ENCODE results near the gene PTGS1. TPM values are rescaled to one million over a fixed set of nuclear protein-coding genes. Genes with fewer than 3 reads are reported as not detected.

PTGS1 gene
- total RNA-seq, 1 donor from 2014 or later, result 0.23 TPM

GRCh38 chr9:122367774-122368460, 2.9 kb upstream of the PTGS1 start:
- no peaks in the 10 kb centered on the region for H3K36me3 ChIP-seq (ENCODE audit: insufficient read depth, low read length)
- no peak overlapping the region for H3K4me2 ChIP-seq (ENCODE audit: low read length)
- H3K27ac Mint-ChIP-seq (ENCODE audit: unreplicated experiment), result no peak overlapping the region
- peaks cover 2% of the 10 kb centered on the region for H3K4me1 Mint-ChIP-seq (ENCODE audit: low read depth, unreplicated experiment)
- H3K4me3 ChIP-seq (ENCODE audit: insufficient read depth, low read depth, low read length), result no peak overlapping the region
- no peak overlapping the region for H3K9ac ChIP-seq (ENCODE audit: low read length)
- no peaks in the 10 kb centered on the region for H3K9me3 ChIP-seq (ENCODE audit: insufficient read depth, low read depth, low read length)
- no peak overlapping the region for H2AFZ ChIP-seq (ENCODE audit: low read depth, low read length)
- H3K27ac ChIP-seq (ENCODE audit: low read depth, low read length), result no peak overlapping the region
- peaks cover 69% of the 10 kb centered on the region for H3K27me3 Mint-ChIP-seq (ENCODE audit: low read depth, unreplicated experiment)
- H4K20me1 ChIP-seq (ENCODE audit: insufficient read depth, low read length), result no peaks in the 10 kb centered on the region
- H3K9me3 Mint-ChIP-seq (ENCODE audit: unreplicated experiment), result peaks cover 8% of the 10 kb centered on the region
- peaks cover 5% of the 10 kb centered on the region for H3K4me1 ChIP-seq (ENCODE audit: insufficient read depth, low read length)
- no peak overlapping the region for H3K4me3 Mint-ChIP-seq (ENCODE audit: unreplicated experiment)
- H3K27me3 ChIP-seq (ENCODE audit: insufficient read depth, low read length), result peaks cover 22% of the 10 kb centered on the region
- peaks cover 2% of the 10 kb centered on the region for H3K36me3 Mint-ChIP-seq (ENCODE audit: low read depth, unreplicated experiment)
- no peaks in the 10 kb centered on the region for H3K79me2 ChIP-seq (ENCODE audit: insufficient read depth, low read length)
- DNase-seq (ENCODE audit: low read depth) (no peak), FAIRE-seq (no peak)
- TF ChIP-seq CTCF (IDR thresholded peaks at IDR 0.05; ENCODE audit: insufficient read depth, low read depth, low read length), result no peak
- TF ChIP-seq EZH2 (IDR thresholded peaks at IDR 0.05; ENCODE audit: insufficient read depth, low read length), result no peak

- Mint-ChIP-seq H3K36me3 (ENCODE audit: low read depth, unreplicated experiment) (peaks cover 2% of the 10 kb centered on the region), H3K9me3 (ENCODE audit: unreplicated experiment) (peaks cover 8% of the 10 kb centered on the region), H3K4me1 (ENCODE audit: low read depth, unreplicated experiment) (peaks cover 2% of the 10 kb centered on the region), H3K4me3 (ENCODE audit: unreplicated experiment) (no peak overlapping the region), H3K27ac (ENCODE audit: unreplicated experiment) (no peak overlapping the region), H3K27me3 (ENCODE audit: low read depth, unreplicated experiment) (peaks cover 67% of the 10 kb centered on the region)
- no peaks in the 10 kb centered on the region for H3K9me3 ChIP-seq (ENCODE audit: insufficient read depth, low read depth, low read length)
- H3K4me1 ChIP-seq (ENCODE audit: insufficient read depth, low read length), result peaks cover 5% of the 10 kb centered on the region
- H3K79me2 ChIP-seq (ENCODE audit: insufficient read depth, low read length), result no peaks in the 10 kb centered on the region
- no peak overlapping the region for H3K4me3 ChIP-seq (ENCODE audit: insufficient read depth, low read depth, low read length)
- TF ChIP-seq EZH2 (IDR thresholded peaks at IDR 0.05; ENCODE audit: insufficient read depth, low read length), result no peak
- no peak for TF ChIP-seq CTCF (IDR thresholded peaks at IDR 0.05; ENCODE audit: insufficient read depth, low read depth, low read length)
- H3K27me3 ChIP-seq (ENCODE audit: insufficient read depth, low read length), result peaks cover 22% of the 10 kb centered on the region
- no peak overlapping the region for H3K27ac ChIP-seq (ENCODE audit: low read depth, low read length)
- H3K36me3 ChIP-seq (ENCODE audit: insufficient read depth, low read length), result no peaks in the 10 kb centered on the region
- DNase-seq (ENCODE audit: low read depth) (no peak), FAIRE-seq (no peak)
- no peak overlapping the region for H2AFZ ChIP-seq (ENCODE audit: low read depth, low read length)
- no peaks in the 10 kb centered on the region for H4K20me1 ChIP-seq (ENCODE audit: insufficient read depth, low read length)
- no peak overlapping the region for H3K4me2 ChIP-seq (ENCODE audit: low read length)
- no peak overlapping the region for H3K9ac ChIP-seq (ENCODE audit: low read length)
Observed at GRCh38 chr9:122368642-122369041, 2.2 kb upstream of the PTGS1 start.

- DNase-seq (ENCODE audit: low read depth) (no peak), FAIRE-seq (no peak)
- Mint-ChIP-seq H3K4me1 (ENCODE audit: low read depth, unreplicated experiment) (no peaks in the 10 kb centered on the region), H3K9me3 (ENCODE audit: unreplicated experiment) (peaks cover 8% of the 10 kb centered on the region), H3K36me3 (ENCODE audit: low read depth, unreplicated experiment) (peaks cover 2% of the 10 kb centered on the region), H3K27me3 (ENCODE audit: low read depth, unreplicated experiment) (peaks cover 72% of the 10 kb centered on the region), H3K4me3 (ENCODE audit: unreplicated experiment) (no peak overlapping the region), H3K27ac (ENCODE audit: unreplicated experiment) (no peak overlapping the region)
- Histone ChIP-seq H3K9ac (ENCODE audit: low read length) (peak overlapping the region; percentile 21), H3K4me2 (ENCODE audit: low read length) (peak overlapping the region; percentile 80), H4K20me1 (ENCODE audit: insufficient read depth, low read length) (no peaks in the 10 kb centered on the region), H3K79me2 (ENCODE audit: insufficient read depth, low read length) (no peaks in the 10 kb centered on the region), H3K4me1 (ENCODE audit: insufficient read depth, low read length) (peaks cover 9% of the 10 kb centered on the region), H3K27me3 (ENCODE audit: insufficient read depth, low read length) (peaks cover 22% of the 10 kb centered on the region), H3K36me3 (ENCODE audit: insufficient read depth, low read length) (no peaks in the 10 kb centered on the region), H3K27ac (ENCODE audit: low read depth, low read length) (no peak overlapping the region), H2AFZ (ENCODE audit: low read depth, low read length) (peak overlapping the region; percentile 48), H3K9me3 (ENCODE audit: insufficient read depth, low read depth, low read length) (no peaks in the 10 kb centered on the region), H3K4me3 (ENCODE audit: insufficient read depth, low read depth, low read length) (no peak overlapping the region)
- TF ChIP-seq EZH2 (IDR thresholded peaks at IDR 0.05; ENCODE audit: insufficient read depth, low read length) (no peak), CTCF (IDR thresholded peaks at IDR 0.05; ENCODE audit: insufficient read depth, low read depth, low read length) (no peak)
Observed at GRCh38 chr9:122370303-122370702, 521 bp upstream of the PTGS1 start.

All from astrocyte (in vitro differentiated cells and primary cell).